ENCODE results near the gene TMC1.

- no peak for TF ChIP-seq POLR2A (IDR thresholded peaks at IDR 0.05; ENCODE audit: insufficient read depth in 1 of 2, low read depth in 2 of 2, low read length in 2 of 2)
- no peak for TF ChIP-seq MED8 (CRISPR knock-in tag; IDR thresholded peaks at IDR 0.05; ENCODE audit: insufficient replicate concordance)
- no peak for TF ChIP-seq ZNF264 (CRISPR knock-in tag; IDR thresholded peaks at IDR 0.05)
- TF ChIP-seq MAFF (IDR thresholded peaks at IDR 0.05; ENCODE audit: low read depth, low read length): no peak
- no peak for TF ChIP-seq RNF219 (CRISPR knock-in tag; IDR thresholded peaks at IDR 0.05)
- TF ChIP-seq GTF2F1 (IDR thresholded peaks at IDR 0.05; ENCODE audit: low read length): no peak
- no peak for TF ChIP-seq ZNF432 (CRISPR knock-in tag; IDR thresholded peaks at IDR 0.05; ENCODE audit: borderline replicate concordance)
Measured at GRCh38 chr9:72823971-72824370, 302.6 kb downstream of the TMC1 start.

Measured in HepG2 (cell line).